Measurements from ENCODE around the gene TCF7L1. TPM values are rescaled to one million over a fixed set of nuclear protein-coding genes. Genes with fewer than 3 reads are reported as not detected.
A peak's percentile ranks its signal among the peaks of the same experiment; 100 is the strongest.
"Not testable (repeated sequence)": the region's sequence is repeated elsewhere in the genome, so short reads cannot be mapped to it uniquely, and the experiment has no call there.

The TCF7L1 gene
- total RNA-seq, 1 donor from 2014 or later, result 7.5 TPM

DNA sequence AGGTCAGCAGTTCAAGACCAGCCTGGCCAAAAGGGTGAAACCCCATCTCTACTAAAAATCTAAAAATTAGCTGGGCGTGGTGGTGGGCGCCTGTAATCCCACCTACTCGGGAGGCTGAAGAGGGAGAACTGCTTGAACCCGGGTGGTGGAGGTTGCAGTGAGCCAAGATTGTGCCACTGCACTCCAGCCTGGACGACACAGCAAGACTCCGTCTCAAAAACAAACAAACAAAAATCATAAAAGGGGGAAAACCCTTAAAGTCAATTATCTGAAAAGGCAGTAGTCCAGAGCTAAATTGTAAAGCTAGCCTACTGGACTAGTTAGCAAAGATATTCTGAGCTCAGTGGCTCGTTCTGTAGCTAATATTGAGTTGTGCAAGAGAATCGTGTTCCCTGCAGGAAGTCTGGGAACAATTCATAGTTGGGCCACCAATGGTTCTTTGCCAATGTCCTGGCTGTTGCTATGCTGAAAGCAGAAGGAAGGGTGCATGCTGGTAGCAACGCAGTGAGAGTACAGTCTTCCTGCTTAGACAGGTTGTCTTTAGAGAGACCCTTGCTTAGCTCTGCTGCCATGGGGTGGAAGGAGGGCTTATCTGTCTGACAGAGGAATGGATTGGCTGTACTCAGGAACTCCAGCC, 190.3 kb downstream of the TCF7L1 start:
- peak in 1 of 2 donors; percentile 42 for DNase-seq (ENCODE audit: low read depth in 2 of 2)

- not testable (repeated sequence) for DNase-seq (ENCODE audit: low read depth in 2 of 2)
These were observed 190.8 kb downstream of the TCF7L1 start for GRCh38 chr2:85323988-85324367.

- DNase-seq (ENCODE audit: low read depth in 2 of 2), result peak in 1 of 2 donors; percentile 59
These were observed 191.7 kb downstream of the TCF7L1 start for GRCh38 chr2:85324639-85325465.

DNA sequence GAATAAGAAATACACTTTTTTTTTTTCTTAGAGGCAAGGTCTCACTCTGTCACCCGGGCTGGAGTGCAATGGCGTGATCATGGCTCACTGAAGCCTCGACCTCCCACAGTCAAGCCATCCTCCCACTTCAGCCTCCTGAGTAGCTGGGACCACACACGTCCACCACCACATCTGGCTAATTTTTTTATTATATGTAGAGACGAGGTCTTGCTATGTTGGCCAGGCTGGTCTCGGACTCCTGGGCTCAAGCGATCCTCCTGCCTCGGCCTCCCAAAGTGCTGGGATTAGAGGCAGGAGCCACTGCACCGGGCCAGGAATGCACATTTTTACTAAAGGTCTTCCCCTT, 192.2 kb downstream of the TCF7L1 start:
- DNase-seq (ENCODE audit: low read depth in 2 of 2), result no peak

GRCh38 chr2:85326406-85327159, 193.4 kb downstream of the TCF7L1 start:
- DNase-seq (ENCODE audit: low read depth in 2 of 2), result peak in 1 of 2 donors; percentile 69

- DNase-seq (ENCODE audit: low read depth in 2 of 2), result peak; percentile 23 to 66
These were observed 194.1 kb downstream of the TCF7L1 start for GRCh38 chr2:85327160-85327821.

DNA sequence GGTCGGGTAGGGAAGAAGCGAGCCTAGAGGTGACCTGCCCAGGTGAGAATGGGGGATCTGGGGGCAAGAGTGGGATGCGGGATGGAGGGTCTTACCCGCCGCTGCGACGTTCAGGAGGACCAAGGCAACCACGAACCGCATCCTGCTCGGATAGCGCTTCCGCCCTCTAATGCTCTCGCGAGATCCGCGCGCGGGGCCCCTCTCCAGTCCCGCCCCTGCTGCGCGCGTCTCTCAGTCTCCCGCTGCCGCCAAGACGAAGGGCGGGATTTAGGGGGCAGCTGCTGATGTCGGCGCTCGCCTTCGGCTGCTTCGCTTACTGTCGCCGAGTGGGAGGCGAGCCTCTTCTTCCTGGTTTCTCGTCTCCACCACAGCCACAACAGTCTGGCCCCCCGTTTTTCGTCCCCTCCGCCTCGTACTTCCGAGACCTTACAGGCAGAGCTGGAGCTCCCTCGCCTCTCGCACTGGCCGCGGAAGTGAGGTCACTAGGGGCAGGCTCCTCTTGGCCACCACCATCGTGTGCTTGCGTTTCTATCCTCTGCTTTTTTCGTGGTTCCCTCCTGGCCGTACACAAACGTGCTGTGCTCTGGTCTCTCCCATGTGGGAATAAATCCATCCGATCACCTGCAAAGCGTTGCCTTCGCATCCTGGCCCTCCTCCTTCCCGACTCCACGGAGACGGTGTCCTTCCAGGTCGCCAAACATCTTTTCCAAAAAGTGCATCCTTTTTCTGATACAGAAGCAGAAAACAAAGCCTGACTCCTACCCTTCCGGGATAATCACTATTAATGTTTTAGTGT, 194.8 kb downstream of the TCF7L1 start, which contains the start of gene TGOLN2:
TSS of gene TGOLN2 (minus strand) at position 168 of the 796 bp plus-strand sequence. CDS start at position 141, 27 bp downstream.
- DNase-seq (ENCODE audit: low read depth in 2 of 2), result peak; percentile 88 to 93

- no peak for DNase-seq (ENCODE audit: low read depth in 2 of 2)
These were observed 196.0 kb downstream of the TCF7L1 start for GRCh38 chr2:85329181-85329651.

- DNase-seq (ENCODE audit: low read depth in 2 of 2), result not testable (repeated sequence)
These were observed 196.5 kb downstream of the TCF7L1 start for GRCh38 chr2:85329701-85330100.

DNA sequence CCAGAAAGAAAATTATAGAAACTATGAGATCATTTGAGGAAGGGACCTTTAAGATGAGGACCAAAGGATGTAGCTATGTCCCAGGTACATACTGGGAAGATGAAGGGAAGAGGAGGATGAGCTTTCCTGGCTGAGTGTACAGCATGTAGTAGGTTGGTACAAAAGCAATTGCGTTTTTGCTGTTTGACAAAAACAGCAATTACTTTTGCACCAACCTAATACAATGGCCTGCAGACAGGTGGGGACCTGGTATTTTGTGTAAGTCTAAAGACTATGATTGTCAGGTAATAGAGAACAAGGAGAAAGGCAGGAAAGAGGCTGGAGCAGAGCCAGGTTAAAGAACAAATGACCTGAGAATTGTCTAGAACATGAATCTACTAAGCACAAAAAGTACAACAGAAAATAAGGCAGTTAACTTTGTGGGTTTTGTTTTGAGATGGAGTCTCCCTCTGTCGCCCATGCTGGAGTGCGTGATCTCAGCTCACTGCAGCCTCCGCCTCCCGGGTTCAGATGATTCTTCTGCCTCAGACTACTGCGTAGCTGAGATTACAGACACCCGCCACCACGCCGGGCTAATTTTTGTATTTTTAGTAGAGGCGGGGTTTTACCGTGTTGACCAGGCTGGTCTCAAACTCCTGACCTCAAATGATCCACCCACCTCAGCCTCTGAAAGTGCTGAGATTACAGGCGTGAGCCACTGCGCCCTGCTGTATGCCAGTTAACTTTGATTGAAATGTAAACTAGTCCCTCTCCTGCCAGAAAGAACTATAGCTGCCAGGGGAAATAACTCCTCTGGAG, 197.8 kb downstream of the TCF7L1 start:
- DNase-seq (ENCODE audit: low read depth in 2 of 2), result no peak

- DNase-seq (ENCODE audit: low read depth in 2 of 2), result not testable (repeated sequence)
These were observed 200.7 kb downstream of the TCF7L1 start for GRCh38 chr2:85333877-85334276.

- DNase-seq (ENCODE audit: low read depth in 2 of 2), result no peak
These were observed 201.7 kb downstream of the TCF7L1 start for GRCh38 chr2:85334928-85335327.

DNA sequence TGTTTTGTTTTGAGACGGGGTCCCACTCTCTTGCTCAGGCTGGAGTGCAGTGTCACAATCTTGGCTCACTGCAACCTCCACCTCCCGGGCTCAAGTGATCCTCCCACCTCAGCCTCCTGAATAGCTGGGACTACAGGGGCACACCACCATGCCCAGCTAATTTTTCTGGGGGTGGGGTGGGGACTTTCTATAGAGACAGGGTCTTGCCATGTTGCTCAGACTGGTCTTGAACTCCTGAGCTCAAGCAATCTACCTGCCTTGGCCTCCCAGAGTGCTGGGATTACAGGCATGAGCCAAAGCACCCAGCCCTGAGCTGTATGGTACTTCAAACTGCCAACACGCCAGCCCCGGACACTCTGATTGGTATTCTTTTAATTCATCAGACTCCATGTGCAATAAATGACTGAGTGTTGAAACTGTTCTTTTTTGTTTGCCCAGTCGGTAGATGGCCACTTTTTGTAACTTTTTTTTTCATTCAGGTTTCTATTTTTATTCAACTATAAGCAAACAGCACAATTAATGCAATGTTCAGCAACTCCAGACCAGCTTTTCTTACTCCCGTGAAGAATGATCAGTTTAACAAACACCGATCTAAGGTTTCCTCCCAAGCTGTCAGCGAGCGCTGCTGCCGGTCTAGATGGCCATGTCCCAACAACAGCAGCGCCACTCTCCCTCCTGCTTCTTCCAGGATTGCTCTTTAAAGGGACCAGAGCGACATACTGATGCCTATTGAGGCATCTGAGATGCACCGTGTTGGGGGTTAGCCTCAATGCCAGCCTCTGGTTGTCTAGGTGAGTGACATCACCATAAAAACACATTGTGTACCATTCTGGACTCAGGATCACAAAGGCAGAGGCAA, 207.1 kb downstream of the TCF7L1 start:
- no peak for DNase-seq (ENCODE audit: low read depth in 2 of 2)

- DNase-seq (ENCODE audit: low read depth in 2 of 2), result no peak
These were observed 208.3 kb downstream of the TCF7L1 start for GRCh38 chr2:85341269-85342029.

GRCh38 chr2:85342156-85342555, 209.0 kb downstream of the TCF7L1 start:
- DNase-seq (ENCODE audit: low read depth in 2 of 2), result no peak

- DNase-seq (ENCODE audit: low read depth in 2 of 2), result not testable (repeated sequence)
These were observed 210.2 kb downstream of the TCF7L1 start for GRCh38 chr2:85343207-85343895.

- DNase-seq (ENCODE audit: low read depth in 2 of 2), result no peak
These were observed 211.3 kb downstream of the TCF7L1 start for GRCh38 chr2:85344356-85344954.

All from lung microvascular endothelial cell (primary cell).